PC-9 (cell line): ENCODE results near the gene GIGYF1. TPM values are rescaled to one million over a fixed set of nuclear protein-coding genes. Genes with fewer than 3 reads are reported as not detected.
"Not testable (repeated sequence)": the region's sequence is repeated elsewhere in the genome, so short reads cannot be mapped to it uniquely, and the experiment has no call there.

Experiments
- BruUV-seq: library from RNA; stranded (reverse); fragments of 400-500 nt; replicated peaks from 2 replicates; lab custom pipeline; 2021; lab: Mats Ljungman, UMichigan
- CTCF ChIA-PET: fragments of 300-600 bp; sonication (Branson Sonifier 250); formaldehyde crosslinking; loops from one replicate; lab custom pipeline; 2022; ENCODE audit warnings: antibody characterized with exemption; lab: Charles Lee
- POLR2A ChIA-PET: fragments of 300-600 bp; sonication (Branson Sonifier 250); formaldehyde crosslinking; loops from one replicate; lab custom pipeline; 2022; ENCODE audit warnings: antibody characterized with exemption; ENCODE audit not compliant: unreplicated experiment; lab: Charles Lee
- DNase-seq, 2 experiments: peaks; one replicate each; pipeline versions ENCODE4 v3.0.0 to v3.0.0-alpha.2; 2015 to 2022; ENCODE audit warnings: mixed read lengths in 1 of 2
- H2AFZ ChIP-seq: fragments of 200-600 bp; sonication (generic); 2 replicates; pipeline ENCODE4 v1.8.1; 2017; ENCODE audit warnings: antibody characterized with exemption
- H3F3A ChIP-seq: fragments of 200-600 bp; sonication (generic); 2 replicates; pipeline ENCODE4 v1.8.1; 2017; ENCODE audit warnings: antibody characterized with exemption, mild to moderate bottlenecking, low read depth; ENCODE audit not compliant: insufficient read depth
- H3K27ac ChIP-seq: fragments of 200-600 bp; sonication (generic); 2 replicates; pipeline ENCODE4 v1.6.1; 2016; ENCODE audit warnings: mixed run types
- H3K27me3 ChIP-seq: fragments of 200-600 bp; sonication (generic); 2 replicates; pipeline ENCODE4 v1.6.1; 2016; ENCODE audit warnings: low read depth, mixed run types; ENCODE audit not compliant: insufficient read depth
- H3K36me3 ChIP-seq: fragments of 200-600 bp; sonication (generic); 2 replicates; pipeline ENCODE4 v1.6.1; 2016; ENCODE audit warnings: low read depth, mixed run types
- H3K4me1 ChIP-seq: fragments of 200-600 bp; sonication (generic); replicated peaks from 2 replicates; pipeline ENCODE4 v1.6.1; 2016; ENCODE audit warnings: mixed run types; ENCODE audit not compliant: insufficient read depth
- H3K4me2 ChIP-seq: fragments of 200-600 bp; sonication (generic); 2 replicates; pipeline ENCODE4 v1.6.1; 2017; ENCODE audit warnings: mixed run types
- H3K4me3 ChIP-seq: fragments of 200-600 bp; sonication (generic); 2 replicates; pipeline ENCODE4 v1.6.1; 2016; ENCODE audit warnings: mixed run types
- H3K79me2 ChIP-seq: fragments of 200-600 bp; sonication (generic); 2 replicates; pipeline ENCODE4 v1.6.1; 2017; ENCODE audit warnings: low read depth, mixed run types
- H3K9me2 ChIP-seq: fragments of 200-600 bp; sonication (generic); 2 replicates; pipeline ENCODE4 v1.8.1; 2017; ENCODE audit warnings: mild to moderate bottlenecking; ENCODE audit not compliant: insufficient read depth
- H3K9me3 ChIP-seq: fragments of 200-600 bp; sonication (generic); 2 replicates; pipeline ENCODE4 v1.8.1; 2016; ENCODE audit warnings: low read depth; ENCODE audit not compliant: insufficient read depth
- H4K20me1 ChIP-seq: fragments of 200-600 bp; sonication (generic); 2 replicates; pipeline ENCODE4 v1.8.1; 2017; ENCODE audit not compliant: insufficient read depth
- EZH2 ChIP-seq: fragments of 200-600 bp; sonication (generic); IDR thresholded peaks from 2 replicates; pipeline ENCODE4 v1.8.0; 2017; ENCODE audit warnings: antibody characterized with exemption, low read depth
- intact Hi-C: fragments of 100-400 bp; cut with micrococcal nuclease; formaldehyde crosslinking; loops from one replicate; pipeline ENCODE4 v1.10.0; 2022; ENCODE audit not compliant: unreplicated experiment
- total RNA-seq: library from RNA; stranded (reverse); gene quantifications from 2 replicates; pipeline ENCODE4 v1.2.3, GENCODE V29; 2021
- TF ChIP-seq, protein P1 (sequence below): fragments of 200-600 bp; sonication (generic); conservative IDR thresholded peaks from 2 replicates; pipeline ENCODE4 v1.6.1; 2017; ENCODE audit warnings: mixed run types, antibody characterized with exemption, mild to moderate bottlenecking, moderate library complexity

GIGYF1 gene
- total RNA-seq, 1 experiment from 2014 or later, result 55.1 TPM

GRCh38 chr7:100667331-100668068 is 26.6 kb downstream of the GIGYF1 start:
- H3K27me3 ChIP-seq, result no peaks in the 10 kb centered on the region
- H3K79me2 ChIP-seq, result no peaks in the 10 kb centered on the region
- no peak overlapping the region for H3K4me3 ChIP-seq
- H3K4me2 ChIP-seq, result no peak overlapping the region
- H3K9me3 ChIP-seq, result no peaks in the 10 kb centered on the region
- intact Hi-C loops, result no loop called here
- no TSS peak for BruUV-seq
- no peaks in the 10 kb centered on the region for H4K20me1 ChIP-seq
- H3K27ac ChIP-seq, result no peak overlapping the region
- no peaks in the 10 kb centered on the region for H3K4me1 ChIP-seq
- DNase-seq, result no peak
- peaks cover 18% of the 10 kb centered on the region; the same call in 1 of the 2 replicates for H3F3A ChIP-seq
- CTCF ChIA-PET, result interaction anchor here (0.6 kb wide), 1 partner anchor 65 kb away, joined by 4 read pairs; no protein-coding TSS in a partner anchor
- no peaks in the 10 kb centered on the region for H3K9me2 ChIP-seq
- no peaks in the 10 kb centered on the region for H3K36me3 ChIP-seq
- TF ChIP-seq EZH2, result no peak
- no peak overlapping the region for H2AFZ ChIP-seq
- POLR2A ChIA-PET, result no interaction called here

DNA sequence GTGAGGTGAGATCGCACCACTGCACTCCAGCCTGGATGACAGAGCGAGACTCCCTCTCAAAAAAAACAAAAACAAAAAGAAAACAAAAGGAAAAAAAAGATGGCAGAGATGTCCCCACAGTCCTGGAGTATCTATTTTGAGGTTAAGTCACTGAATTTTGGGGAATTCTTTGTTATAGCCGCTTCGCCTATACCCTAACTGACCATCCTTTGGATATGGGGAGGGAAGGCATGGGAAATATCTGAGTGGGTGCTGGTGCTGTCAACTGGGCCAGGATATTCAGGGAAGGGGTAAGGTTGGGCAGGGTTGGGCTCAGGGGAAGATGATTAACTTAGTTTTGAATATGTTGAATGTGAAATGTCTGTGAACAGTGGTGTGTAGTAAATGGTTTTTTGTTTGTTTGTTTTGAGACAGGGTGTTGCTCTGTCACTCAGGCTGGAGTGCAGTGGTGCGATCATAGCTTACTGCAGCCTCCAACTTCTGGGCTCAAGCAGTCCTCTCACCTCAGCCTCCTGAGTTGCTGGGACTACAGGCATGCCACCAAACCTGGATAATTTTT is 28.8 kb downstream of the GIGYF1 start:
- no peak for TF ChIP-seq EZH2
- TF ChIP-seq, protein P1, sequence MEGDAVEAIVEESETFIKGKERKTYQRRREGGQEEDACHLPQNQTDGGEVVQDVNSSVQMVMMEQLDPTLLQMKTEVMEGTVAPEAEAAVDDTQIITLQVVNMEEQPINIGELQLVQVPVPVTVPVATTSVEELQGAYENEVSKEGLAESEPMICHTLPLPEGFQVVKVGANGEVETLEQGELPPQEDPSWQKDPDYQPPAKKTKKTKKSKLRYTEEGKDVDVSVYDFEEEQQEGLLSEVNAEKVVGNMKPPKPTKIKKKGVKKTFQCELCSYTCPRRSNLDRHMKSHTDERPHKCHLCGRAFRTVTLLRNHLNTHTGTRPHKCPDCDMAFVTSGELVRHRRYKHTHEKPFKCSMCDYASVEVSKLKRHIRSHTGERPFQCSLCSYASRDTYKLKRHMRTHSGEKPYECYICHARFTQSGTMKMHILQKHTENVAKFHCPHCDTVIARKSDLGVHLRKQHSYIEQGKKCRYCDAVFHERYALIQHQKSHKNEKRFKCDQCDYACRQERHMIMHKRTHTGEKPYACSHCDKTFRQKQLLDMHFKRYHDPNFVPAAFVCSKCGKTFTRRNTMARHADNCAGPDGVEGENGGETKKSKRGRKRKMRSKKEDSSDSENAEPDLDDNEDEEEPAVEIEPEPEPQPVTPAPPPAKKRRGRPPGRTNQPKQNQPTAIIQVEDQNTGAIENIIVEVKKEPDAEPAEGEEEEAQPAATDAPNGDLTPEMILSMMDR, result no peak
- Histone ChIP-seq H3K79me2 (no peaks in the 10 kb centered on the region), H3K9me2 (no peaks in the 10 kb centered on the region), H4K20me1 (no peaks in the 10 kb centered on the region), H2AFZ (no peak overlapping the region), H3F3A (peaks cover 10% of the 10 kb centered on the region; the same call in 1 of the 2 replicates), H3K4me3 (no peak overlapping the region), H3K4me1 (no peaks in the 10 kb centered on the region; the same call in 1 of the 2 replicates), H3K36me3 (no peaks in the 10 kb centered on the region), H3K27me3 (no peaks in the 10 kb centered on the region), H3K9me3 (no peaks in the 10 kb centered on the region), H3K27ac (no peak overlapping the region), H3K4me2 (no peak overlapping the region)
- POLR2A ChIA-PET, result no interaction called here
- CTCF ChIA-PET, result no interaction called here
- no TSS peak for BruUV-seq
- intact Hi-C loops, result no loop called here
- no peak for DNase-seq

DNA sequence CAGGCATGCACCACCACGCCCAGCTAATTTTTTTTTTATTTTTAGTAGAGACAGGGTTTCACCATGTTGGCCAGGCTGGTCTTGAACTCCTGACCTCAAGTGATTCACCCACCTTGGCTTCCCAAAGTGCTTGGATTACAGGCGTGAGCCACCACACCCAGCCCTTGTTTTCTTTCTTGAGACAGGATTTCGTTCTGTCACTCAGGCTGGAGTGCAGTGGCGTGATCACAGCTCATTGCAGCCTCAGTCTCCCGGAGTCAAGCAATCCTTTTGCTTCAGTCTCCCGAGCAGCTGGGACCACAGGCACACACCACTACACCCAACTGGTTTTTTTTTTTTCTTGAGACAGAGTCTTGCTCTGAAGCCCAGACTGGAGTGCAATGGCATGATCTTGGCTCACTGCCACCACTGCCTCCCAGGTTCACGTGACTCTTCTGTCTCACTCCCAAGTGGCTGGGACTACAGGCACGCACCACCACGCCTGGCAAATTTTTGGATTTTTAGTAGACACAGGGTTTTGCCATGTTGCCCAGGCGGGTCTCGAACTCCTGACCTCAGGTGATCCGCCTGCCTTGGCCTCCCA is 31.8 kb downstream of the GIGYF1 start:
- H3K27ac ChIP-seq, H3K36me3 ChIP-seq, H3K9me3 ChIP-seq, H2AFZ ChIP-seq, H4K20me1 ChIP-seq, H3K4me1 ChIP-seq, H3K4me2 ChIP-seq, intact Hi-C loops, H3F3A ChIP-seq, H3K9me2 ChIP-seq, DNase-seq, H3K4me3 ChIP-seq, H3K27me3 ChIP-seq, H3K79me2 ChIP-seq, BruUV-seq: not testable (repeated sequence)
- ChIA-PET CTCF (interaction anchor here (0.6 kb wide), 1 partner anchor 74 kb away, joined by 8 read pairs; no protein-coding TSS in a partner anchor), POLR2A (interaction anchor here (0.6 kb wide), 1 partner anchor 63 kb away, joined by 3 read pairs; no protein-coding TSS in a partner anchor)
